ENCODE results near the gene ADCK1. TPM values are rescaled to one million over a fixed set of nuclear protein-coding genes. Genes with fewer than 3 reads are reported as not detected.

Gene ADCK1
- total RNA-seq, 1 experiment from 2014 or later = 11.4 TPM

- POLR2A ChIA-PET = no interaction called here
- H3K27me3 Mint-ChIP-seq (ENCODE audit: low read depth) = no peaks in the 10 kb centered on the region
- CTCF ChIA-PET = no interaction called here
These were observed 43.7 kb downstream of the ADCK1 start for GRCh38 chr14:77843651-77844050.

GRCh38 chr14:77844802-77845201 is 44.9 kb downstream of the ADCK1 start:
- DNase-seq (ENCODE audit: low spot score) (no peak), ATAC-seq (no peak)
- ChIA-PET CTCF (no interaction called here), POLR2A (no interaction called here)
- no peak for TF ChIP-seq ZMAT4 (CRISPR knock-in tag; IDR thresholded peaks at IDR 0.05)
- TF ChIP-seq TCF7 (CRISPR knock-in tag; IDR thresholded peaks at IDR 0.05; ENCODE audit: low read depth) = no peak
- TF ChIP-seq ZNF263 (CRISPR knock-in tag; IDR thresholded peaks at IDR 0.05; ENCODE audit: low read depth) = no peak
- TF ChIP-seq TEAD4 (CRISPR knock-in tag; IDR thresholded peaks at IDR 0.05) = no peak
- TF ChIP-seq USF2 (CRISPR knock-in tag; IDR thresholded peaks at IDR 0.05) = no peak
- TF ChIP-seq E2F4 (CRISPR knock-in tag; IDR thresholded peaks at IDR 0.05; ENCODE audit: borderline replicate concordance, low read depth) = no peak
- TF ChIP-seq GABPB1 (CRISPR knock-in tag; IDR thresholded peaks at IDR 0.05) = no peak
- TF ChIP-seq IRF1 (CRISPR knock-in tag; IDR thresholded peaks at IDR 0.05) = no peak
- no peak for TF ChIP-seq NR1H2 (CRISPR knock-in tag; IDR thresholded peaks at IDR 0.05)
- no peak for TF ChIP-seq ATF1 (CRISPR knock-in tag; IDR thresholded peaks at IDR 0.05)
- TF ChIP-seq ZNF219 (CRISPR knock-in tag; IDR thresholded peaks at IDR 0.05; ENCODE audit: borderline replicate concordance) = no peak
- TF ChIP-seq CREM (CRISPR knock-in tag; IDR thresholded peaks at IDR 0.05) = no peak
- TF ChIP-seq RORB (CRISPR knock-in tag; IDR thresholded peaks at IDR 0.05) = no peak
- TF ChIP-seq AFF4 (CRISPR knock-in tag; IDR thresholded peaks at IDR 0.05; ENCODE audit: borderline replicate concordance) = no peak
- TF ChIP-seq ZNF671 (CRISPR knock-in tag; IDR thresholded peaks at IDR 0.05) = no peak
- no peak for TF ChIP-seq NFATC4 (CRISPR knock-in tag; IDR thresholded peaks at IDR 0.05)
- no peak for TF ChIP-seq ZNF512 (CRISPR knock-in tag; IDR thresholded peaks at IDR 0.05; ENCODE audit: borderline replicate concordance)
- Mint-ChIP-seq H3K36me3 (no peaks in the 10 kb centered on the region), H3K4me1 (no peaks in the 10 kb centered on the region), H3K9me3 (no peaks in the 10 kb centered on the region), H3K4me3 (no peak overlapping the region), H3K27me3 (ENCODE audit: low read depth) (no peaks in the 10 kb centered on the region), H3K27ac (no peak overlapping the region)

More at GRCh38 chr14:77843651-77844050, 43.7 kb downstream of the ADCK1 start:
- Mint-ChIP-seq H3K27ac (no peak overlapping the region), H3K4me1 (peaks cover 3% of the 10 kb centered on the region; the same call in 1 of the 2 replicates), H3K36me3 (no peaks in the 10 kb centered on the region), H3K4me3 (no peak overlapping the region), H3K9me3 (no peaks in the 10 kb centered on the region)
- DNase-seq (ENCODE audit: low spot score) = no peak
- no peak for ATAC-seq
- TF ChIP-seq IRF2 (CRISPR knock-in tag; IDR thresholded peaks at IDR 0.05; ENCODE audit: borderline replicate concordance, low read depth) (no peak), USF1 (CRISPR knock-in tag; IDR thresholded peaks at IDR 0.05) (no peak)

Measured in WTC11 (cell line).